Measurements from ENCODE around the gene ABR. TPM values are rescaled to one million over a fixed set of nuclear protein-coding genes. Genes with fewer than 3 reads are reported as not detected.
A peak's percentile ranks its signal among the peaks of the same experiment; 100 is the strongest.

The ABR gene
- total and polyA plus RNA-seq, 2 of the 13 experiments (the other 11 are each of a cell fraction or from before 2014, with no cell fraction given): 12.4 to 40.4 TPM

DNA sequence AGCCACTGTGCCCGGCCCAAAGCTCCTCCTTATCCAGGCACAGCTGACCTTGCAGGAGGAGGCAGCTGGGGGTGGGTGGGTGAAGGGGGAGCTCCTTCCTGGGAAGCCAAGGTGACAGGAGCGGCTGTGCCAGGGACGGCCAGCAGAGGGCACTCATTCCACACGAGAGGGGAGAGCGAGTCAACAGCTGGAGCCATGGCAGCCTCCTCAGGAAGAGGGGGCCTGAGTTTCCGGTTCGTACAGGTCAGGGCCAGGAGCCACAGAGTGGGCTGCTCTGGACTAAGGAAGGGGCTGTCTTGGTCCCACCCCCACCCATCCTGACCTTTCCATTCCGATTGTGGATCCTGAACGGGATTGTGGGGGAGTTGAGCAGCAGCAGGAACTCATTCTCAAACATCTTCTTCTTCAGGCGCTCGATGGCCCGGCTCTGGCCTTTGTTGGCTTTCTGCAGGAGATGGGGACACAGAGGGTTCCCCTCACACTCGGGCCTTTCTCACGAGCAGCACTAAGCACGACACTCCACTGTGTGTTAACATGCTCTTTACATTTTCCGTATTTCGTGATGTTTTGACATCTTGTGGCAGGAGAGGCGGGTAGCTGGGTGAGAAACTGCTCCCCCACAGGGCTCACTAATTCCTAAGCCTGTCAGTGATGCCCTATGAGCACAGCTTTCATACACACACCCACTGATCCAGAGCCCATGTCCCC lies 121.2 kb downstream of the ABR start:
- Histone ChIP-seq H3K4me3 (replicated peaks in 1 of 3; ENCODE audit: insufficient read depth in 1 of 3, low read depth in 2 of 3, low read length in 3 of 3) (no peak overlapping the region), H3K4me2 (ENCODE audit: low read depth, low read length) (no peak overlapping the region), H3K4me1 (ENCODE audit: insufficient read depth, low read length) (no peaks in the 10 kb centered on the region), H3K9me3 (ENCODE audit: low read length) (no peaks in the 10 kb centered on the region), H3K27ac (ENCODE audit: extremely low read length, insufficient read depth, low read length) (no peak overlapping the region), H3K36me3 (replicated peaks in 1 of 2; ENCODE audit: control insufficient read depth in 1 of 2, insufficient read depth in 2 of 2, low read length in 2 of 2) (peaks cover 4 to 8% of the 10 kb centered on the region in 2 experiments; a peak in 3 of 5 replicates), H4K20me1 (ENCODE audit: insufficient read depth, low read length) (no peaks in the 10 kb centered on the region), H2AFZ (ENCODE audit: low read length) (no peak overlapping the region), H3K79me2 (ENCODE audit: insufficient read depth, low read length) (no peaks in the 10 kb centered on the region), H3K9ac (ENCODE audit: insufficient read depth, low read depth, low read length) (no peak overlapping the region), H3K27me3 (ENCODE audit: control insufficient read depth in 1 of 2, insufficient read depth in 2 of 2, low read length in 2 of 2) (no peaks in the 10 kb centered on the region)
- BruUV-seq (replicated peaks): no TSS peak
- 94% methylated on average over 13 of the region's 18 CpGs for WGBS (ENCODE audit: low lambda C conversion rate)
- no peak for FAIRE-seq
- ATAC-seq: peak; percentile 46
- ChIA-PET CTCF (ENCODE audit: low intra/inter-chr PET ratio, low total read pairs) (interaction anchor here (1.1 to 2.2 kb wide), 2 partner anchors 90 to 129 kb away, joined by 3 to 8 read pairs; no protein-coding TSS in a partner anchor), POLR2A (no interaction called here)
- DNase-seq (ENCODE audit: low spot score): peak; percentile 41
- in situ Hi-C loops (cut with HindIII; ENCODE audit: extremely low pct_ligation_motif_present, low pct_unique_long_range_greater_than_20kb) (no loop called here), intact Hi-C loops (cut with micrococcal nuclease; ENCODE audit: unreplicated experiment) (no loop called here)
- TF ChIP-seq NFKB2 (CRISPR knock-in tag; IDR thresholded peaks at IDR 0.05; ENCODE audit: borderline replicate concordance) (no peak), ZNF333 (CRISPR knock-in tag; IDR thresholded peaks at IDR 0.05; ENCODE audit: borderline replicate concordance) (no peak), HOXA9 (CRISPR knock-in tag; IDR thresholded peaks at IDR 0.05; ENCODE audit: borderline replicate concordance) (no peak), ZBTB7B (CRISPR knock-in tag; IDR thresholded peaks at IDR 0.05) (no peak), U2AF1 (optimal IDR thresholded peaks at IDR 0.05; ENCODE audit: low read depth, low read length) (no peak), YY1 (IDR thresholded peaks at IDR 0.05; ENCODE audit: insufficient read depth, insufficient replicate concordance, low read depth, low read length) (peak; percentile 36), SIX4 (CRISPR knock-in tag; IDR thresholded peaks at IDR 0.05) (no peak), SP4 (CRISPR knock-in tag; IDR thresholded peaks at IDR 0.05) (no peak), FOXA1 (IDR thresholded peaks at IDR 0.05) (no peak), FOXA1 (CRISPR knock-in tag; IDR thresholded peaks at IDR 0.05) (peak; percentile 80), ZNF883 (CRISPR knock-in tag; IDR thresholded peaks at IDR 0.05; ENCODE audit: not compliant biosample characterization) (no peak), ADNP (CRISPR knock-in tag; IDR thresholded peaks at IDR 0.05) (no peak), ZNF263 (CRISPR knock-in tag; IDR thresholded peaks at IDR 0.05) (no peak), MED8 (CRISPR knock-in tag; IDR thresholded peaks at IDR 0.05; ENCODE audit: insufficient replicate concordance) (no peak), PCBP1 (IDR thresholded peaks at IDR 0.05; ENCODE audit: borderline replicate concordance, low read depth, low read length) (0 out of 2 replicates have a peak, but pooled peaks have one; percentile 52), HNRNPH1 (optimal IDR thresholded peaks at IDR 0.05; ENCODE audit: low read depth, low read length) (no peak), KDM2A (CRISPR knock-in tag; IDR thresholded peaks at IDR 0.05; ENCODE audit: borderline replicate concordance, low read depth) (peak; percentile 31; the same call in 1 of the 2 replicates), ZNF841 (CRISPR knock-in tag; IDR thresholded peaks at IDR 0.05; ENCODE audit: borderline replicate concordance) (no peak), ZFP90 (CRISPR knock-in tag; IDR thresholded peaks at IDR 0.05; ENCODE audit: borderline replicate concordance) (no peak), RAD21 (CRISPR knock-in tag; IDR thresholded peaks at IDR 0.05) (peak; percentile 54; the same call in 1 of the 2 replicates), ZNF552 (CRISPR knock-in tag; IDR thresholded peaks at IDR 0.05; ENCODE audit: borderline replicate concordance) (no peak), AGO1 (IDR thresholded peaks at IDR 0.05; ENCODE audit: low read depth, low read length, poor library complexity, severe bottlenecking) (no peak)
- TF ChIP-seq, protein P1, sequence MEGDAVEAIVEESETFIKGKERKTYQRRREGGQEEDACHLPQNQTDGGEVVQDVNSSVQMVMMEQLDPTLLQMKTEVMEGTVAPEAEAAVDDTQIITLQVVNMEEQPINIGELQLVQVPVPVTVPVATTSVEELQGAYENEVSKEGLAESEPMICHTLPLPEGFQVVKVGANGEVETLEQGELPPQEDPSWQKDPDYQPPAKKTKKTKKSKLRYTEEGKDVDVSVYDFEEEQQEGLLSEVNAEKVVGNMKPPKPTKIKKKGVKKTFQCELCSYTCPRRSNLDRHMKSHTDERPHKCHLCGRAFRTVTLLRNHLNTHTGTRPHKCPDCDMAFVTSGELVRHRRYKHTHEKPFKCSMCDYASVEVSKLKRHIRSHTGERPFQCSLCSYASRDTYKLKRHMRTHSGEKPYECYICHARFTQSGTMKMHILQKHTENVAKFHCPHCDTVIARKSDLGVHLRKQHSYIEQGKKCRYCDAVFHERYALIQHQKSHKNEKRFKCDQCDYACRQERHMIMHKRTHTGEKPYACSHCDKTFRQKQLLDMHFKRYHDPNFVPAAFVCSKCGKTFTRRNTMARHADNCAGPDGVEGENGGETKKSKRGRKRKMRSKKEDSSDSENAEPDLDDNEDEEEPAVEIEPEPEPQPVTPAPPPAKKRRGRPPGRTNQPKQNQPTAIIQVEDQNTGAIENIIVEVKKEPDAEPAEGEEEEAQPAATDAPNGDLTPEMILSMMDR (CRISPR knock-in tag; IDR thresholded peaks at IDR 0.05): peak; percentile 74
- TF ChIP-seq, protein P2, sequence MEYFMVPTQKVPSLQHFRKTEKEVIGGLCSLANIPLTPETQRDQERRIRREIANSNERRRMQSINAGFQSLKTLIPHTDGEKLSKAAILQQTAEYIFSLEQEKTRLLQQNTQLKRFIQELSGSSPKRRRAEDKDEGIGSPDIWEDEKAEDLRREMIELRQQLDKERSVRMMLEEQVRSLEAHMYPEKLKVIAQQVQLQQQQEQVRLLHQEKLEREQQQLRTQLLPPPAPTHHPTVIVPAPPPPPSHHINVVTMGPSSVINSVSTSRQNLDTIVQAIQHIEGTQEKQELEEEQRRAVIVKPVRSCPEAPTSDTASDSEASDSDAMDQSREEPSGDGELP (IDR thresholded peaks at IDR 0.05; ENCODE audit: borderline replicate concordance, low read depth): peak; percentile 76; the same call in 1 of the 2 replicates
